Measurements from ENCODE around the gene SWI5.

Gene SWI5

GRCh38 chr9:128252317-128253139 is 23.5 kb upstream of the SWI5 start:
- no peak for DNase-seq

DNA sequence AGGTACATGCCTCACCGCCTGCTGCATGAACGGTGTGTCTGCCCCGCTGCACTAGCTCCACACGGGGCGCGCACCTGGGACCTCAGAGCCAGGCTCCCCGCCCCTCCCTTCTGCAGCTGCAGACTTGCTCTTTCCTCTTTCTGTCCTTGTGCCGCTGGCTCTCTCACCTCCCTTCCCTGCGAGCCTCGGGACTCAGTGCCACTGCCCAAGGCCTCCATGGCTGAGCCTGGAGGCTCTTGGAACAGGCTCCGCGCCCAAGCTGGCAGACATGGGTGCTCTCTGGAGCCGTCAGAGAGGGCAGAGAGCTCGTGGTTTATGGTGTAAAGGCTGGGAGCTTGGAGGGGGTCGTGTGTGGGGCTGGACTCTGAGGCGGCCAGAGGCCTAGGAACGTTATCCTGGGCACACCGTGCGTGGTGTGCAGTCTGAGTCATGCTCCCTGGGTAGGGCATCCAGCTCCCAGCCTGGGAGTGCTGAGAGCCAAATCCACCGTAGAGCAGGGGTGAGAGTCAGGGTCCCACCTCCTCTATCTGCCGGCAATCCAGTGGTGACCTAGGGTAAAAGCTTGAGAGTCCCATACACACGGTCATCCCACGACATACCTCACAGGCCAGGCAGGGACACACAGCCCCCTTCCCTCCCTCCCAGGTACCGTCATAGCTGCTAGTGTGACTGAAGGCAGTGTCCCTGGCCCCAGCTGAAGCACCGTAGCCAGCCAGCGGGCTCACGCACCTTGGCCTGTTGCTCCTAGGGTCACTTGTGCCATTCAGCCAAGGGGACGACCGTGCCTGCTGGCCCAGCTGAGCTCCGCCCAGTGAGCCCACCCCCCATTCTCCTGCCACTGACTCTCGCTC is 22.7 kb upstream of the SWI5 start:
- no peak for DNase-seq

DNA sequence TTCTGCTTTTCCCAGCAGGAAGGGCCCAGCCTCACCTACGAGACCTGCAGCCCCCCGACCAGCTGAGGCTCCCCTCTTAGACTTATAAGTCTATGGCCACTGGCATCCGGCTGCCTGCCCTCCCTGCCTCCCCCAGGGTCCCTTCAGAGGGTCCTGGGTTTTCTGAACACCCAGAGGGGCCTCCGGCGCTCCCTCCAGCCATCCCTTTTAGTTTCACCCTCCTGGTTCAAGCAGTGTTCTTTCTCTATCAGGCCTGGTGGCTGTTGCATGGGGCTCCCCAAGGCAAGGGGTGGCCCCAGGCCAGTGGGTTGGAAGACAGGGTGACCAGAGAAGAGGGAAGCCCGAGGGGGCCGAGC is 22.1 kb upstream of the SWI5 start:
- DNase-seq, result no peak

GRCh38 chr9:128254362-128254761 is 21.7 kb upstream of the SWI5 start:
- DNase-seq, result no peak

- DNase-seq, result peak; percentile 82
Measured at GRCh38 chr9:128254855-128255759, 21.0 kb upstream of the SWI5 start.

DNA sequence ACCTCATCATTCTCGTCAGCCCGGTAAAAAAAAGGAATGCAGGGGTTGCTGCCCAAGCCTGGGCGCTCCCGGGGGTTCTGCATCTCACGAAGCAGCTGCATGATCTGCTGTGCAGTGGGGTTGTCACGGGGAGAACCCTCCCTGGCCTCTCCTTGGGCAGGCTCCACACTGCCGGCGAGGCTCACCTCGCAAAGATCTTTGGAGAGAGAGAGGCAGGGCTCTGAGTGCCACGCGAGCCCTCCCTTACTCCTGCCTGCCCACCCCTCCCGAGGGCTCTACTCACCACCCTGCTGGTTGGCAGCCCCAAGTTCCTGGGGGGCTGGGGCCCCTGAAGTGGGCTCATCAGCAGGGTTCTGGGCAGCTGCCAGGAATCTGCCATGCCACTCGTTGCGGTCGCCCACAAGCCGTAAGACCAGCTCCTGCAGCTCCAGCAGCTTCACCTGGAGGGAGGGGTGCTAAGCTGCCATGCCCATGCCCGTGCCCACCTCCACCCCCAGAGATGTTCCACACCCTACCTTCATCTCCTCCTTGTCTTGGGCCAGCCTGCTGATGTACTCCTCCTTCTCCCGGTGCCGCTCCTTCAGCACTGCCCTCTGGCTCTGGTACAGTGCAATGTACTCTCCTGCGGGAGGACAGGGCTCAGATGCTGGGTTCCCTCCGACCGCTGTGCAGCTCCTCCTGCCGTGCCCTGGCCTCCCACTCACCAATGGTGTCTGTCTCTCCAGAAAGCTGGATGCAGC is 18.8 kb upstream of the SWI5 start:
- DNase-seq, result no peak

- no peak for DNase-seq
Measured at GRCh38 chr9:128257907-128258306, 18.2 kb upstream of the SWI5 start.

GRCh38 chr9:128258326-128258725 is 17.8 kb upstream of the SWI5 start:
- DNase-seq, result no peak

DNA sequence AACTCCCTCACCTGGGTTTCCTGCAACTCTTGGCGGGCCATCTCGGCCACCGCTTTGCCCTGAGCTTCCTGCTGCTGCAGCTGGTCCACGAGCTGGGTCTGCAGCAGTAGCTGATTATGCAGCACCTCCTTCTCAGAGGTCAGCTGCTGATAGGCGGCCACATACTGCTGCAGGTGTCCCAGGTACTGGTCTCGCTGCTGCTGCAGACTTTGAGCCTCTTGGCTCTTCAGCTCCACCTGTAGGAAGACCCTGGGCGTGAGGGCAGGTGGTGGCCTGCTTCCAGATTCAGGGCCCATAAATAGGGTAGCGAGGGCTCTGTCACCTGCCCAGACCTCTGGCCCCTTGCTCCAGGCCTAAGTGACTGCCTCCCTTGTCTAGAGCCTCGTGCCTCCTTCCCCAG is 16.9 kb upstream of the SWI5 start:
- no peak for DNase-seq

GRCh38 chr9:128260340-128260739 is 15.7 kb upstream of the SWI5 start:
- no peak for DNase-seq

- no peak for DNase-seq
Measured at GRCh38 chr9:128262687-128263086, 13.4 kb upstream of the SWI5 start.

- DNase-seq, result no peak
Measured at GRCh38 chr9:128265348-128265847, 10.7 kb upstream of the SWI5 start.

- no peak for DNase-seq
Measured at GRCh38 chr9:128266868-128267590, 9.0 kb upstream of the SWI5 start.

GRCh38 chr9:128271112-128271511 is 5.0 kb upstream of the SWI5 start:
- no peak for DNase-seq

GRCh38 chr9:128271512-128271911 is 4.6 kb upstream of the SWI5 start:
- DNase-seq, result no peak

DNA sequence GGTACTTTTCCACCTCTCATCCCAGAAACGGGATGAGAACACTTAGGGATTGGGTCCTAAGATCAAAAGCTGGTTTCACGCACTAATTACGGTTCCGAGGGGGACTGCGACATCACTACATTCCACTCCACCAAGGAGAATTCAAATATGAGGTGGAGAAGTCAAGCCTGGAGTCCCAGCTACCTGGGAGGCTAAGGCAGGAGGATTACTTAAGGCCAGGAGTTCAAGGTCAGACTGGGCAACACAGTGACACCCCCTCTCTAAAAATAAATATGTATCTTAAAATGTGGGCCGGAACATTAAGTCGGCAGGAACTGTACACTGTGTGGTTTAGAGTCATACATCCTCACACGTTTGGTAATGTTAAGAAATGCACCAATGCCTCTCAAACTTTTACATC is 1.8 kb upstream of the SWI5 start:
- DNase-seq, result no peak

GRCh38 chr9:128275198-128276007 is 673 bp upstream of the SWI5 start, which contains the start of gene GOLGA2:
Gene GOLGA2, minus strand, starts transcription at chr9:128276007. Its CDS starts 31 bp downstream, at chr9:128275976.
- peak; percentile 37 for DNase-seq

DNA sequence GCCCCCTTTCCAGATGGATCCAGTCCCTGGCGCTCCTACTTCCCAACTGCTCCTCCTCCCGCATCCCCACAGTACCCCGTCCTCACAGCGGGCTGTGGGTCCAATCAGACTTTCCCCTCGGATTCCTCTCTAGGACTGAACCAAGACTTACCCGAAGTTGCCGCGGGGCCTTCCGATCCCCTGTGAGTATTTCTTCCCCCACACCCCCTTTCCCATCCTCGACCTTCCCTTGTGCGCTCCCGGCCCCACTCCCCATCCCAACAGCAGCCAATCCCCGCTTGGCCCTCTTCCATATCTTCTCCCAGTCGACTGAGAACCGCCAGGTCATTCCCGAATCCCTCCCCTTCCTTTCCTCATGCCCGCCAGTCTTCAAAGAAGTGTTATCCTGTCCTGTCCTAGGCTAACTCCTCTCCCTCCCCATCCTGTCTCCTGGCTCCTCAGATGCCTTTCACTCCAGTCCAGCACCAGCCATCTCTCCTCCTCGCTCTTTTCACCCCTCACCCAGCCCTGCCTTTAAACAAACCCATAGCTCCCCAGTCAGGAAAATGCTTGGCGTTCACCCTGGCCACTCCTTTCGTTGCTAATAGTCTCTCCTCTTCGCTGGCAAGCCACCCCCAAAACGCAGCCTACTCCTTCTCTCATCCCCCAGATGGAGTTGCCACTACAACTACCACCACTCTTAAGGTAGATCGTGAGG is 646 bp downstream of the SWI5 start:
- DNase-seq, result no peak

Measured in stimulated activated CD8-positive, alpha-beta memory T cell treated with anti-CD3 and anti-CD28 coated beads, Interleukin-4, amount 100 ng/mL, for 48 hours (primary cell).